ENCODE data around the gene NEB.

GRCh38 chr2:151475071-151475470 is 259.2 kb downstream of the NEB start:
- TF ChIP-seq CTCF (IDR thresholded peaks at IDR 0.05; ENCODE audit: low read length) (no peak), EZH2phosphoT487 (IDR thresholded peaks at IDR 0.05; ENCODE audit: low read length) (no peak)

Measured in MM.1S (cell line).